SK-N-SH treated with all-trans-retinoic acid at 6 μM for 48 hours (cell line): ENCODE results near the gene MED1.

Experiments used
- BACH2 ChIP-seq: fragments of 250-450 bp; sonication (Bioruptor Pico); IDR thresholded peaks from 2 replicates; pipeline ENCODE4 v1.9.0; 2021; ENCODE audit warnings: mild to moderate bottlenecking, borderline replicate concordance
- ESRRG ChIP-seq: fragments of 250-450 bp; sonication (Bioruptor Pico); IDR thresholded peaks from 2 replicates; pipeline ENCODE4 v1.6.1; 2021; ENCODE audit warnings: mild to moderate bottlenecking
- GLIS3 ChIP-seq: fragments of 250-450 bp; sonication (Bioruptor Pico); IDR thresholded peaks from 2 replicates; pipeline ENCODE4 v1.5.0; 2020; ENCODE audit warnings: mild to moderate bottlenecking, moderate library complexity
- RARB ChIP-seq: fragments of 250-450 bp; sonication (Bioruptor Pico); IDR thresholded peaks from 2 replicates; pipeline ENCODE4 v1.8.0; 2021; ENCODE audit warnings: mild to moderate bottlenecking, moderate library complexity
- TOX ChIP-seq: fragments of 250-450 bp; sonication (Bioruptor Pico); IDR thresholded peaks from 2 replicates; pipeline ENCODE4 v1.8.0; 2021; ENCODE audit warnings: mild to moderate bottlenecking, moderate library complexity, borderline replicate concordance
- ZC3H10 ChIP-seq: fragments of 250-450 bp; sonication (Bioruptor Pico); IDR thresholded peaks from 2 replicates; pipeline ENCODE4 v1.5.1; 2021; ENCODE audit warnings: mild to moderate bottlenecking, moderate library complexity
- ZFP30 ChIP-seq: fragments of 450-650 bp; formaldehyde crosslinking; IDR thresholded peaks from 2 replicates; pipeline ENCODE4 v1.5.0; 2022; ENCODE audit warnings: mild to moderate bottlenecking, moderate library complexity
- TF ChIP-seq, protein P1 (sequence below): fragments of 250-450 bp; sonication (Bioruptor Pico); IDR thresholded peaks from 2 replicates; pipeline ENCODE4 v1.8.0; 2020; ENCODE audit warnings: mild to moderate bottlenecking, moderate library complexity, borderline replicate concordance
- TF ChIP-seq, protein P2 (sequence below): fragments of 250-450 bp; sonication (Bioruptor Pico); IDR thresholded peaks from 2 replicates; pipeline ENCODE4 v1.5.1; 2020; ENCODE audit warnings: low read depth, mild to moderate bottlenecking, moderate library complexity

DNA sequence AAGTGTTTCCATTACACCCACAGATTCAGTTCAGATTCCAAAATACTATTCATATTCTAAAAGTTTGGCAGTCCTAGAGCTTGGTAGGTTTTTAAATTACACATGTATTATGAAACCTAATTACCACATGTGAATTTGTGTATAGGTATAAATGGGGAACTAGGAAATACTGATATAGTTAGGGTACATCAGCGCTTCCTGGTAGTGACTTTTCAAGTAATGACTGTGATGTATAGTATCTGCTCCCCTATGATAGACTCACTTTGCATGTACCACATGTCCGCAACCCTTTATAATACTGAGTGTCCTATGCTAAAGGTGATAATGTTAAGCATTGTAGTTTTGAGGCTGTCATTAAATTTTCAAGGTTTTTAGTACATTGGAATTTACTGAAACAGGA lies 33.1 kb upstream of the MED1 start:
- no peak for TF ChIP-seq RARB
- TF ChIP-seq, protein P1, sequence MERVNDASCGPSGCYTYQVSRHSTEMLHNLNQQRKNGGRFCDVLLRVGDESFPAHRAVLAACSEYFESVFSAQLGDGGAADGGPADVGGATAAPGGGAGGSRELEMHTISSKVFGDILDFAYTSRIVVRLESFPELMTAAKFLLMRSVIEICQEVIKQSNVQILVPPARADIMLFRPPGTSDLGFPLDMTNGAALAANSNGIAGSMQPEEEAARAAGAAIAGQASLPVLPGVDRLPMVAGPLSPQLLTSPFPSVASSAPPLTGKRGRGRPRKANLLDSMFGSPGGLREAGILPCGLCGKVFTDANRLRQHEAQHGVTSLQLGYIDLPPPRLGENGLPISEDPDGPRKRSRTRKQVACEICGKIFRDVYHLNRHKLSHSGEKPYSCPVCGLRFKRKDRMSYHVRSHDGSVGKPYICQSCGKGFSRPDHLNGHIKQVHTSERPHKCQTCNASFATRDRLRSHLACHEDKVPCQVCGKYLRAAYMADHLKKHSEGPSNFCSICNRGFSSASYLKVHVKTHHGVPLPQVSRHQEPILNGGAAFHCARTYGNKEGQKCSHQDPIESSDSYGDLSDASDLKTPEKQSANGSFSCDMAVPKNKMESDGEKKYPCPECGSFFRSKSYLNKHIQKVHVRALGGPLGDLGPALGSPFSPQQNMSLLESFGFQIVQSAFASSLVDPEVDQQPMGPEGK (CRISPR knock-in tag): no peak
- TF ChIP-seq, protein P2, sequence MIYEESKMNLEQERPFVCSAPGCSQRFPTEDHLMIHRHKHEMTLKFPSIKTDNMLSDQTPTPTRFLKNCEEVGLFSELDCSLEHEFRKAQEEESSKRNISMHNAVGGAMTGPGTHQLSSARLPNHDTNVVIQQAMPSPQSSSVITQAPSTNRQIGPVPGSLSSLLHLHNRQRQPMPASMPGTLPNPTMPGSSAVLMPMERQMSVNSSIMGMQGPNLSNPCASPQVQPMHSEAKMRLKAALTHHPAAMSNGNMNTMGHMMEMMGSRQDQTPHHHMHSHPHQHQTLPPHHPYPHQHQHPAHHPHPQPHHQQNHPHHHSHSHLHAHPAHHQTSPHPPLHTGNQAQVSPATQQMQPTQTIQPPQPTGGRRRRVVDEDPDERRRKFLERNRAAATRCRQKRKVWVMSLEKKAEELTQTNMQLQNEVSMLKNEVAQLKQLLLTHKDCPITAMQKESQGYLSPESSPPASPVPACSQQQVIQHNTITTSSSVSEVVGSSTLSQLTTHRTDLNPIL (CRISPR knock-in tag): no peak
- no peak for TF ChIP-seq ZFP30 (CRISPR knock-in tag)
- TF ChIP-seq GLIS3 (CRISPR knock-in tag): no peak
- no peak for TF ChIP-seq BACH2
- TF ChIP-seq ESRRG (CRISPR knock-in tag): no peak
- no peak for TF ChIP-seq TOX (CRISPR knock-in tag)
- no peak for TF ChIP-seq ZC3H10 (CRISPR knock-in tag)
